ENCODE measurements around the gene ADAMTS17.

GRCh38 chr15:99955181-99955525 is 386.6 kb downstream of the ADAMTS17 start:
- no peak for TF ChIP-seq ZNF274 (IDR thresholded peaks at IDR 0.05; ENCODE audit: low read depth, low read length)
- TF ChIP-seq SUZ12 (IDR thresholded peaks at IDR 0.05; ENCODE audit: extremely low read depth, insufficient read depth, insufficient read length) = no peak
